RWPE1 (cell line): Measurements from ENCODE around the gene ATOSB.

Experiments used
- CTCF ChIA-PET: fragments of 350-600 bp; sonication (Branson Sonifier 250); formaldehyde crosslinking; extraction: SDS; loops from one replicate; lab custom pipeline; 2021; lab: Yijun Ruan, JAX
- POLR2A ChIA-PET: fragments of 400-600 bp; formaldehyde crosslinking; extraction: SDS; loops from one replicate; lab custom pipeline; 2020; ENCODE audit warnings: antibody characterized with exemption; ENCODE audit not compliant: low non-redundant PET; lab: Yijun Ruan, JAX
- DNase-seq: peaks from one replicate; pipeline ENCODE4 v3.0.0; 2012; ENCODE audit warnings: low spot score
- H3K27ac ChIP-seq: fragments of 450-650 bp; 2 replicates; pipeline ENCODE4 v1.5.1; 2017
- CTCF ChIP-seq: fragments of 450-650 bp; conservative IDR thresholded peaks from 2 replicates; pipeline ENCODE4 v1.5.1; 2017; ENCODE audit warnings: low read depth, mild to moderate bottlenecking

Gene ATOSB

GRCh38 chr9:35114113-35114839, 1.4 kb downstream of the ATOSB start:
- DNase-seq = peak; percentile 96
- CTCF ChIA-PET = interaction anchor here (0.6 kb wide), 1 partner anchor 413 kb away, joined by 3 read pairs; no protein-coding TSS in a partner anchor
- POLR2A ChIA-PET = interaction anchor here (0.5 to 1.1 kb wide), 5 partner anchors 14 to 120 kb away, joined by 3 to 5 read pairs (median 3); partner anchors contain the start of gene VCP
- TF ChIP-seq CTCF = no peak
- H3K27ac ChIP-seq = peak overlapping the region; percentile 97

GRCh38 chr9:35112257-35113020, 3.2 kb downstream of the ATOSB start:
- CTCF ChIA-PET = no interaction called here
- TF ChIP-seq CTCF = no peak
- H3K27ac ChIP-seq = peak overlapping the region; percentile 97
- POLR2A ChIA-PET = interaction anchor here (1.3 kb wide), 1 partner anchor 9 kb away, joined by 10 read pairs; the partner anchor contains the start of gene STOML2
- DNase-seq = peak; percentile 78

GRCh38 chr9:35111001-35111933, 4.4 kb downstream of the ATOSB start:
- CTCF ChIA-PET = interaction anchor here (1.6 kb wide), 1 partner anchor 15 kb away, joined by 7 read pairs; the partner anchor contains the start of gene PIGO

GRCh38 chr9:35110327-35110761, 5.3 kb downstream of the ATOSB start:
- no peak for TF ChIP-seq CTCF
- POLR2A ChIA-PET = interaction anchor here (0.6 kb wide), 2 partner anchors 8 to 51 kb away, joined by 3 read pairs; no protein-coding TSS in a partner anchor
- peak overlapping the region; percentile 97 for H3K27ac ChIP-seq
- peak; percentile 75 for DNase-seq
- CTCF ChIA-PET = interaction anchor here (0.5 to 1.6 kb wide), 3 partner anchors 14 to 149 kb away, joined by 3 to 7 read pairs (median 6); partner anchors contain the start of gene PIGO

More at GRCh38 chr9:35111001-35111933, 4.4 kb downstream of the ATOSB start:
- DNase-seq = peak; percentile 99
- TF ChIP-seq CTCF = no peak
- POLR2A ChIA-PET = interaction anchor here (0.5 to 1.3 kb wide), 3 partner anchors 8 to 52 kb away, joined by 3 to 10 read pairs (median 9); partner anchors contain the start of genes FANCG and STOML2
- H3K27ac ChIP-seq = peak overlapping the region; percentile 97

- CTCF ChIA-PET = interaction anchor here (0.6 kb wide), 2 partner anchors 30 to 52 kb away, joined by 3 to 5 read pairs; partner anchors contain the start of gene FANCG
- POLR2A ChIA-PET = interaction anchor here (0.6 kb wide), 1 partner anchor 67 kb away, joined by 5 read pairs; no protein-coding TSS in a partner anchor
Observed at GRCh38 chr9:35108946-35109575, 6.6 kb downstream of the ATOSB start.

More at GRCh38 chr9:35108946-35109575, 6.6 kb downstream of the ATOSB start:
- peak overlapping the region; percentile 97 for H3K27ac ChIP-seq
- TF ChIP-seq CTCF = no peak
- no peak for DNase-seq
